Measurements from ENCODE around the gene CSDE1. TPM values are rescaled to one million over a fixed set of nuclear protein-coding genes. Genes with fewer than 3 reads are reported as not detected.
A peak's percentile ranks its signal among the peaks of the same experiment; 100 is the strongest.

CSDE1 gene
- total and polyA plus RNA-seq, 7 experiments from 2014 or later = 354 to 638 (median 546) TPM

DNA sequence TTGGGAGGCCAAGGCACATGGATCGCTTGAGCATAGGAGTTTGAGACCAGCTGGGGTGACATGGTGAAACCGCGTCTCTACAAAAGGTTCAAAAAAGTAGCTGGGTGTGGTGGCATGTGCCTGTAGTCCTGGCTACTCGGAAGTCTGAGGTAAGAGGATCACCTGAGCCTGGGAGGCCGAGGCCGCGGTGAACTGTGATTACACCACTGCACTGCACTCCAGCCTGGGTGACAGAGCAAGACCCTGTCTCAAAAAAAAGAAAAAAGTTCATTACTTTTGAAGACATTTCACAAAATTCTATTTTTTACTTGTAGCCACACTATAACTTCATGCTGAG, 85.9 kb downstream of the CSDE1 start:
- H3K9me3 ChIP-seq (ENCODE audit: control insufficient read depth in 2 of 3, low read length in 3 of 3) = no peaks in the 10 kb centered on the region
- H3K27ac ChIP-seq (ENCODE audit: low read depth, low read length) = no peak overlapping the region
- ChIA-PET POLR2A (interaction anchor here (0.8 to 1.2 kb wide), 2 partner anchors 86 to 91 kb away, joined by 4 to 6 read pairs; partner anchors contain the start of gene CSDE1), CTCF (interaction anchor here (0.6 to 1.4 kb wide), 5 partner anchors 31 to 837 kb away, joined by 3 to 4 read pairs (median 3); partner anchors contain the start of gene OLFML3)
- DNase-seq (no peak), ATAC-seq (no peak)
- Mint-ChIP-seq H3K9me3 (peaks cover 0 to 1% (median 0%) of the 10 kb centered on the region in 11 donors), H3K27me3 (peaks cover 7 to 61% (median 18%) of the 10 kb centered on the region in 5 donors), H3K36me3 (no peaks in the 10 kb centered on the region), H3K4me3 (no peak overlapping the region), H3K4me1 (peaks cover 0 to 16% (median 9%) of the 10 kb centered on the region in 7 donors), H3K27ac (no peak overlapping the region)
- no peaks in the 10 kb centered on the region for H3K4me1 ChIP-seq (ENCODE audit: control insufficient read depth in 2 of 2, insufficient read depth in 2 of 2, low read length in 2 of 2)
- no peaks in the 10 kb centered on the region for H3K27me3 ChIP-seq (ENCODE audit: control insufficient read depth in 2 of 2, insufficient read depth in 2 of 2, low read length in 2 of 2)
- intact Hi-C loops (cut with micrococcal nuclease) = loop anchor here (2.0 to 10.0 kb wide), 6 partner anchors 45 to 1599 kb away; partner anchors contain the start of genes LRIG2 (in 1 of the 2), NRAS (in 1 of the 2), OLFML3 (in 1 of the 2) and RSBN1 (in 1 of the 2)
- H3K36me3 ChIP-seq (ENCODE audit: control insufficient read depth in 2 of 3, insufficient read depth in 3 of 3, low read length in 3 of 3) = no peaks in the 10 kb centered on the region
- no peak overlapping the region for H3K4me3 ChIP-seq (ENCODE audit: low read length)

GRCh38 chr1:114671011-114671938, 86.5 kb downstream of the CSDE1 start:
- Mint-ChIP-seq H3K27me3 (peaks cover 7 to 60% (median 15%) of the 10 kb centered on the region in 5 donors), H3K36me3 (no peaks in the 10 kb centered on the region), H3K9me3 (peaks cover 0 to 1% (median 0%) of the 10 kb centered on the region in 11 donors), H3K4me1 (peaks cover 0 to 16% (median 9%) of the 10 kb centered on the region in 7 donors), H3K27ac (no peak overlapping the region), H3K4me3 (peak overlapping the region in 7 of 10 donors; percentile 30 to 98 (median 96))
- Histone ChIP-seq H3K4me3 (ENCODE audit: low read length) (no peak overlapping the region), H3K4me1 (ENCODE audit: control insufficient read depth in 2 of 2, insufficient read depth in 2 of 2, low read length in 2 of 2) (no peaks in the 10 kb centered on the region), H3K9me3 (ENCODE audit: control insufficient read depth in 2 of 3, low read length in 3 of 3) (no peaks in the 10 kb centered on the region), H3K36me3 (ENCODE audit: control insufficient read depth in 2 of 3, insufficient read depth in 3 of 3, low read length in 3 of 3) (no peaks in the 10 kb centered on the region), H3K27me3 (ENCODE audit: control insufficient read depth in 2 of 2, insufficient read depth in 2 of 2, low read length in 2 of 2) (no peaks in the 10 kb centered on the region), H3K27ac (ENCODE audit: low read depth, low read length) (no peak overlapping the region)
- ATAC-seq = no peak
- DNase-seq = peak in 6 of 9 donors; percentile 5 to 27 (median 25)
- intact Hi-C loops (cut with micrococcal nuclease) = loop anchor here (2.0 to 10.0 kb wide), 6 partner anchors 46 to 1598 kb away; partner anchors contain the start of genes LRIG2 (in 1 of the 2), NRAS (in 1 of the 2), OLFML3 (in 1 of the 2) and RSBN1 (in 1 of the 2)
- ChIA-PET POLR2A (interaction anchor here (0.8 to 1.2 kb wide), 2 partner anchors 86 to 91 kb away, joined by 4 to 6 read pairs; partner anchors contain the start of gene CSDE1), CTCF (interaction anchor here (0.5 to 1.4 kb wide), 6 partner anchors 30 to 836 kb away, joined by 3 to 4 read pairs (median 3); partner anchors contain the start of gene OLFML3)

DNA sequence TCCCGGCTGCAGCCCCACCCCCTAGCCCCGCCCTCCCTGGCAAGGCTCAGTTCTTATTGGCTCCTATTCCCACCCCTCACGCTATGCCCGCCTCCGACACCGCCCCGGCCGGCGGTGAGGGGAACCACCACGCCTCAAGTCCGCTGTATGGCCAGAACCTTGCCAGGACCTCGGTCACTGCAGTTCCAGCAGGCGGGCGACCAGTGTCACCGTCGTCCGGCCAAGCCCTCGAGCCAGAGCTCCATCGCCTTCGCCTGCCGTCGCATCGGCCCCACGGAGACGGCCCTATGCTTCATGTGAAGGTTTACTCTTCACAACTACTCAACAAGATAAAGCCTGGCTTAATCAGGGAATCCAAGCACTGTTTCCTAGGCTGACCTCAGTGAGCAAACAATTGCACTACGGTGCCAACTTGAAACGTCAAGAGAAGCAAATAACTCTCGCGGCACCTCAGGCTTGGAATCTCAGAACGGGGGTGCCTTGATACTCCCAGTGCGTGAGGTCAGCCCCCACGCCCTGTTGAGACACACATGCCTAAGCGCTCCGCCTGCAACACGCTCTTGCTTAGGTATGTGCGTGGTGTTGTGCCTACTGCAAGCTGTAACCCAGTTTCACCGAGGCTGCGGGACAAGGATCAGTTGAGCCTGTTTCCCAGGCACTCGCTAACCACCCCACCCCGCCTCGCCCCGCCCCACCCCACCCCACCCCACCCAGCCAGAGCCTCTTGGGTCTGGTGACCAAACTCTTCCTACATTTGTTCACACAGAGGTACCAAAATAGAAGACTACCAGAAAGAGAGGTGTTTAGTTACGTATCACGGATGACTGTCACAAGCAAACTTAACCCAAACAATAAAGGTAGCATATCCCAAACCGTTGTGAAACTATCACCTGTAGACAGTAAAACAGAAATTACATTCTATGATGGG, 87.4 kb downstream of the CSDE1 start:
- peak overlapping the region; percentile 77 for H3K4me3 ChIP-seq (ENCODE audit: low read length)
- H3K9me3 ChIP-seq (ENCODE audit: control insufficient read depth in 2 of 3, low read length in 3 of 3) = no peaks in the 10 kb centered on the region
- CTCF ChIA-PET = interaction anchor here (1.4 kb wide), 1 partner anchor 835 kb away, joined by 3 read pairs; no protein-coding TSS in a partner anchor

GRCh38 chr1:114669562-114670082, 88.2 kb downstream of the CSDE1 start, which contains the start of gene DENND2C:
DENND2C (minus strand) TSS chr1:114670049; CDS start chr1:114625984, 44,065 bp downstream.
- ChIA-PET CTCF (interaction anchor here (0.6 to 1.6 kb wide), 3 partner anchors 47 to 323 kb away, joined by 3 to 6 read pairs (median 3); no protein-coding TSS in a partner anchor), POLR2A (interaction anchor here (1.5 kb wide), 1 partner anchor 159 kb away, joined by 4 read pairs; the partner anchor contains the start of gene TRIM33)
- H3K4me3 Mint-ChIP-seq = peak within 1 kb of the TSS; percentile 84 to 98 (median 96)
- no peaks in the 10 kb centered on the region for H3K9me3 ChIP-seq (ENCODE audit: control insufficient read depth in 2 of 3, low read length in 3 of 3)
- no peaks in the 10 kb centered on the region for H3K36me3 ChIP-seq (ENCODE audit: control insufficient read depth in 2 of 3, insufficient read depth in 3 of 3, low read length in 3 of 3)
- H3K9me3 Mint-ChIP-seq = peaks cover 0 to 1% (median 0%) of the 10 kb centered on the region in 11 donors
- intact Hi-C loops (cut with micrococcal nuclease) = loop anchor here (1.0 to 10.0 kb wide), 12 partner anchors 47 to 1597 kb away; partner anchors contain the start of genes BCAS2 (in 2 of the 2), CSDE1 (in 2 of the 2), NRAS (in 2 of the 2) and LRIG2 (in 1 of the 2)
- no peaks in the 10 kb centered on the region for H3K27me3 ChIP-seq (ENCODE audit: control insufficient read depth in 2 of 2, insufficient read depth in 2 of 2, low read length in 2 of 2)
- peaks cover 0 to 56% (median 12%) of the 10 kb centered on the region in 5 donors for H3K27me3 Mint-ChIP-seq
- H3K27ac Mint-ChIP-seq = peak within 1 kb of the TSS in 7 of 9 donors; percentile 58 to 91 (median 82)
- H3K36me3 Mint-ChIP-seq = peaks cover 0 to 3% (median 0%) of the 10 kb centered on the region in 5 donors
- H3K4me1 ChIP-seq (ENCODE audit: control insufficient read depth in 2 of 2, insufficient read depth in 2 of 2, low read length in 2 of 2) = no peaks in the 10 kb centered on the region
- peaks cover 0 to 16% (median 9%) of the 10 kb centered on the region in 7 donors for H3K4me1 Mint-ChIP-seq
- DNase-seq (no peak), ATAC-seq (peak; percentile 62)
- peak within 1 kb of the TSS; percentile 45 for H3K27ac ChIP-seq (ENCODE audit: low read depth, low read length)
- H3K4me3 ChIP-seq (ENCODE audit: low read length) = peak within 1 kb of the TSS; percentile 77

More for the DNA sequence above, 87.4 kb downstream of the CSDE1 start:
- no peaks in the 10 kb centered on the region for H3K4me1 ChIP-seq (ENCODE audit: control insufficient read depth in 2 of 2, insufficient read depth in 2 of 2, low read length in 2 of 2)
- peak overlapping the region; percentile 45 for H3K27ac ChIP-seq (ENCODE audit: low read depth, low read length)
- ATAC-seq (peak; percentile 99), DNase-seq (peak; percentile 60 to 84 (median 76))
- peaks cover 0 to 1% (median 0%) of the 10 kb centered on the region in 11 donors for H3K9me3 Mint-ChIP-seq
- H3K36me3 ChIP-seq (ENCODE audit: control insufficient read depth in 2 of 3, insufficient read depth in 3 of 3, low read length in 3 of 3) = no peaks in the 10 kb centered on the region
- H3K4me1 Mint-ChIP-seq = peaks cover 0 to 16% (median 9%) of the 10 kb centered on the region in 7 donors
- H3K36me3 Mint-ChIP-seq = peaks cover 0 to 3% (median 0%) of the 10 kb centered on the region in 5 donors
- H3K27ac Mint-ChIP-seq = peak overlapping the region in 7 of 9 donors; percentile 58 to 91 (median 82)
- intact Hi-C loops (cut with micrococcal nuclease) = loop anchor here (1.0 to 10.0 kb wide), 12 partner anchors 46 to 1598 kb away; partner anchors contain the start of genes BCAS2 (in 2 of the 2), CSDE1 (in 2 of the 2), NRAS (in 2 of the 2) and LRIG2 (in 1 of the 2)
- H3K27me3 ChIP-seq (ENCODE audit: control insufficient read depth in 2 of 2, insufficient read depth in 2 of 2, low read length in 2 of 2) = no peaks in the 10 kb centered on the region
- H3K4me3 Mint-ChIP-seq = peak overlapping the region; percentile 84 to 98 (median 96)
- H3K27me3 Mint-ChIP-seq = peaks cover 2 to 60% (median 14%) of the 10 kb centered on the region in 5 donors
- POLR2A ChIA-PET = interaction anchor here (1.5 kb wide), 1 partner anchor 160 kb away, joined by 4 read pairs; the partner anchor contains the start of gene TRIM33

DNA sequence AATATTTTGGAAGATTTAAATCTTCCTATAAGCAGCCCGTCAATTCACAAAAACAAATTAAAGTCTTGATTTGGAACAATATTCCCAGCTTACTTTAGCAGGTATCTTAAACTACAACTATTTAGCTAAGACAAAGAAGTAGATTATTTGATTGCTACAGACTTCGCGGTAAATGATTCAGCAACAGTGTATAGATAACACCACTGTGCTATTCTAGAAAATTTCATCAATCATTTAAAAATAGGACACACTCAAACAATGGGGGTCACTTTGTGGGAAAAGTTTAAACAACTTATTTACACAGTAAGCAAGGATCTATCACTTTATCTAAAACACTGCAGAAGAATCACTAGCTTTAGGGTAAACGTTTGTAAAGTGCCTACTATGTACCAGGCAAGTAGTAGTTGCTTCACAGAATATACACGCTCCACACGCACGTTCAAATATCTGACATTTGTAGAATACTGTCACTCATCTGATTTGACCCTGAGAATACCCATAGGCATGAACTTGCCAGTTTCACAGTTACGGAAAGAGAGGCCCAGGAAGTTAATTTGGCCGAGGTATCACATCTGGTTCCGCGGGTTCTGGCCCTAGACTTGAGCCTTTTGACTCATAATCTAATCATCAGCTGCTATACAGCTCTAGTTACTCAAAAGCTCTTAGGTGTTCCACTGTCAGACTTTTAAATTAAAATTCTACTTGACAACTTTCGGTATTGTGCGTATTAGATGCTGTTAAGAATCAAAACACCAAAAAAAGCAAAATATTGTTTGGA, 88.8 kb downstream of the CSDE1 start:
- POLR2A ChIA-PET = interaction anchor here (1.0 to 1.5 kb wide), 2 partner anchors 112 to 158 kb away, joined by 3 to 4 read pairs; partner anchors contain the start of genes SIKE1 and TRIM33
- intact Hi-C loops (cut with micrococcal nuclease) = no loop called here
- CTCF ChIA-PET = interaction anchor here (0.6 to 1.6 kb wide), 3 partner anchors 46 to 322 kb away, joined by 3 to 6 read pairs (median 3); no protein-coding TSS in a partner anchor
- Mint-ChIP-seq H3K9me3 (peaks cover 0 to 1% (median 0%) of the 10 kb centered on the region in 11 donors), H3K36me3 (peaks cover 0 to 3% (median 0%) of the 10 kb centered on the region in 5 donors), H3K4me1 (peaks cover 0 to 16% (median 9%) of the 10 kb centered on the region in 7 donors), H3K27ac (peak overlapping the region in 6 of 9 donors; percentile 16 to 85 (median 55)), H3K27me3 (peaks cover 0 to 52% (median 12%) of the 10 kb centered on the region in 5 donors), H3K4me3 (peak overlapping the region; percentile 84 to 98 (median 96))
- no peaks in the 10 kb centered on the region for H3K4me1 ChIP-seq (ENCODE audit: control insufficient read depth in 2 of 2, insufficient read depth in 2 of 2, low read length in 2 of 2)
- peak overlapping the region; percentile 77 for H3K4me3 ChIP-seq (ENCODE audit: low read length)
- peak in 2 of 9 donors; percentile 1 to 5 for DNase-seq
- H3K27me3 ChIP-seq (ENCODE audit: control insufficient read depth in 2 of 2, insufficient read depth in 2 of 2, low read length in 2 of 2) = no peaks in the 10 kb centered on the region
- no peaks in the 10 kb centered on the region for H3K9me3 ChIP-seq (ENCODE audit: control insufficient read depth in 2 of 3, low read length in 3 of 3)
- no peak for ATAC-seq
- H3K36me3 ChIP-seq (ENCODE audit: control insufficient read depth in 2 of 3, insufficient read depth in 3 of 3, low read length in 3 of 3) = no peaks in the 10 kb centered on the region
- H3K27ac ChIP-seq (ENCODE audit: low read depth, low read length) = peak overlapping the region; percentile 45

Measured in naive thymus-derived CD4-positive, alpha-beta T cell (primary cell).